HG03280 (cell line): ENCODE results near the gene PPP1R2.
A peak's percentile ranks its signal among the peaks of the same experiment; 100 is the strongest.
"Not testable (repeated sequence)": the region's sequence is repeated elsewhere in the genome, so short reads cannot be mapped to it uniquely, and the experiment has no call there.

Experiments used
- ATAC-seq: cut with Tn5 transposase; IDR thresholded peaks from one replicate; pipeline ENCODE4 v1.9.1; 2021; ENCODE audit warnings: mild to moderate bottlenecking, moderate library complexity; ENCODE audit not compliant: unreplicated experiment

The PPP1R2 gene

DNA sequence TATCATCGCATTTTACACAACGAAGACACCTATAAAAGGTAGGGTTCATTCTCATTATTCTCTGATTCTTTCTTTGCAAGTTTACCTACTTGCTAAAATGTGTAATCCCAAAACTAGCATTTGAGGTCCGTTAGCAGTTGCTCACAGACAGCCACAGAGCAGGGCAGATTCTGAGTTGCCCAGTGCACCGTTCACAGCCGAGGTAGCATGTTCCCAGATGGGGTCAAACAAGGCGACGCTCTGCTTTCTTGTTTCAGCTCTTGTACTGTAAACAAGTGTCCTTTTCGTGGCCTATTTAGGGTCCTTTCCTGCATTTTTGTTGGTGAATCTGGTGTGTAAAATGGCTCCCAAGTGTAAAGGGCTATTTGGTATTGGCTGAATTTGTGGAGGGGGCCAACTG, 3.1 kb downstream of the PPP1R2 start:
- ATAC-seq, result no peak

DNA sequence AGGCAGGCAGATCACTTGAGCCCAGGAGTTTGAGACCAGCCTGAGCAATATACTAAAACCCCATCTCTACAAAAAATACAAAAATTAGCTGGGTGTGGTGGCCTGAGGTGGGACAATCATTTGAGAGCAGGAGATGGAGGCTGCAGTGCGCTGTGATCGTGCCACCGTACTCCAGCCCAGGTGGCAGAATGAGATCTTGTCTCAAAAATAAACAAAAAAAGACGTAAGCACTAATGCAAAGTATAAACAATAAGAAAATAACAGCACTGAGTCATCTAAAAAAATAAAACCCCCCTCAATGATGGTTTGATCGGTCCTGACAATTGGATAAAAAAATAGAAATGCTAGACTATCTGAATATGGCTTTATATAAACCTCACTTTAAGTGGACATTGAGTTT, 3.6 kb downstream of the PPP1R2 start:
- ATAC-seq, result no peak

DNA sequence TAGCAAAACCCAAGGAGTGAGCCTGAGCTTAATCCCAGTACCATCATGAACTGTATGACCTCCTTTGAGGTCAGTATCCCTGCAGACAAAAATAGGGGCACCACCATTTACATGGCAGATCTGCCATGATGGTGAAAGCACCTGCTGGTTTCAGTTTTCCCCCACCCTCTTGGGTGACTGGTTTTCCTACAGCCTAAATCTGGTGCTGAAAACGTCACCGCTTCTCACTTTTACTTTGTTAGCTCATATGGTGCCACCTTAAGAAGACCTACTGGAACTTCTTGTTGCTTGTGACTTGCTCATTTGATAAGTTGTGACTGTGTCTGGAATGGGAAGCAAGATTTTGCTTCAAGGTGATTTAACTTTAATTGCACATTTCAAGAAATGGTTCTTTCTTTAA, 5.1 kb downstream of the PPP1R2 start:
- peak; percentile 63 for ATAC-seq

DNA sequence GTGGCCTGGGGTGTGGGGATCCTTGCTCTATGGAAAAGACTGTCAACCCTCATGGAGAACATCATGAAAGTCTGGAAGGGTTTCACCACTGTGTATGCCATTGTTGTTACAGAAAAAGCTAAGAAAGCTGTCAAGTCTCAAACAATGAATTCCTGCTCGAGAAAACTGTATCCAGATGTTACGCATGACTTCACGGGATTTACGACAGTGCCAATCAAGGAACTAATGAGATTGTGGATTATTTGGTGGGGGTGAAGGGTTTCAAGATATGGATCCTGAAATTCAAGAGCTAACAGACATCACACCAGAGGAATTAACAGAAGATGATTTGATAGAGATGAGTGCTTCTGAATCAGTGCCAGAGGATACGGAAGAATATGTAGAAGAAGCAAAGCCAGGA, 7.8 kb downstream of the PPP1R2 start:
- no peak for ATAC-seq

DNA sequence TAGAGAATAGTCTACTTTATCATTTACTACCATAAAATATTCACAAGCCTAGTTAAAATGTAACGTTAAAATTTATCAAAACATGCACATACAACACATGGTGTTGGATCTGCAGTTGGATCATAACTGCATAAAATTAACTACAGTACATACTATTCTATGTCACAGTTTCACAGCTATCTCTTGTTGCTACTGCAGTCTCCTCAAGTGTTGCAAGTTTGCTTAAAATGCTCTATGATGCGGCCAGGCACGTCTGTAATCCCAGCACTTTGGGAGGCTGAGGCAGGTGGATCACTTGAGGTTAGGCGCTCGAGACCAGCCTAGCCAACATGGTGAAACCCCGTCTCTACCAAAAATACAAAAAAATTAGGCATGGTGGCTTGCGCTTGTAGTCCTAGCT, 10.3 kb downstream of the PPP1R2 start:
- ATAC-seq, result no peak

DNA sequence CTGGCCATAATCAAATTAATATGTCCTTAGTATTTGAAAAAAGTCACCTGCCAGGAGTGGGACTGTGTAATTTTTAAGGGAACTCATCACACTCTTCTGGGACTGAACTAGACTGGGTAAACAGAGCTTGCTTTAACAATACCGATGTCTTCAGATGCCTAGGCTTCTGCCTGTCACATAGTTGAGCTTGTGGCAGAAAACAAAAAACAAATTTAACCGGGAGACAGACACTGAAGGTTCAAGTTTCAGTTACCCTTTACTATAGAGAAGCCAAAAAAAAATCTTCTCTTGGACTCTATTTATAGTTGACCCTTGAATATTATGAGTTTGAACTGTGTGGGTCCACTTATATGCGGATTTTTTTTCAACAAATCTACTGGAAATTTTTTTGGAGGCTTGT, 10.8 kb downstream of the PPP1R2 start:
- ATAC-seq, result no peak

DNA sequence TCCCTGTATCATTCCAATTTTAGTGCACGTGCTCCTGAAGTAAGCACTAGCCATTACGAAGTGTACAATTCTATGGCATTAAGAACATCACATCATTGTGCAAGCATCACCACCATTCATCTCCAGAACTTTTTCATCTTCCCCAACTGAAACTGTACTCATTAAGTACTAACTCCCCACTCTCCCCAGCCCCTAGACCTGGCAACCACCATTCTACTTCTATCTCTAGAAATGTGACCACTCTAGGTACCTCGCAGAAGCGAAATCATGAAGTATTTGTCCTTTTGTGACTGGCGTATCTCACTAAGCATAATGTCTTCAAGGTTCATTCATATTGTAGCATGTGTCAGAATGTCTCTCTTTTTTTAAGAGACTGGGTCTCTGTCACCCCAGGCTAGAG, 11.4 kb downstream of the PPP1R2 start:
- ATAC-seq, result no peak

DNA sequence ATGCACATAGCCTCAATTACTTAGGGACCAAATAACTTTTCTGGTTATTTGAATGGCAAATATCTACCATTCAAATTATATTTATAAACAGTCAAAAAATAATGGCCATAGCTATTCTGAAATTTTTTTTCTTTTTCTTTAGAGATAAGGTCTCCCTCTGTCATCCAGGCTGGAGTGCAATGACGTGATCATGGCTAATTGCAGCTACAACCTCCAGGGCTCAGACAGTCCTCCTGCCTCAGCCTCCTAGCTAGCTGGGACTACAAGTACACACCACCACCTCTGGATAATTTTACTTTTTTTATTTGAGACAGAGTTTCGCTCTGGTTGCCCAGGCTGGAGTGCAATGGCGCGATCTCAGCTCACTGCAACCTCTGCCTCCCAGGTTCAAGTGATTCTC, 16.6 kb downstream of the PPP1R2 start:
- ATAC-seq, result no peak

DNA sequence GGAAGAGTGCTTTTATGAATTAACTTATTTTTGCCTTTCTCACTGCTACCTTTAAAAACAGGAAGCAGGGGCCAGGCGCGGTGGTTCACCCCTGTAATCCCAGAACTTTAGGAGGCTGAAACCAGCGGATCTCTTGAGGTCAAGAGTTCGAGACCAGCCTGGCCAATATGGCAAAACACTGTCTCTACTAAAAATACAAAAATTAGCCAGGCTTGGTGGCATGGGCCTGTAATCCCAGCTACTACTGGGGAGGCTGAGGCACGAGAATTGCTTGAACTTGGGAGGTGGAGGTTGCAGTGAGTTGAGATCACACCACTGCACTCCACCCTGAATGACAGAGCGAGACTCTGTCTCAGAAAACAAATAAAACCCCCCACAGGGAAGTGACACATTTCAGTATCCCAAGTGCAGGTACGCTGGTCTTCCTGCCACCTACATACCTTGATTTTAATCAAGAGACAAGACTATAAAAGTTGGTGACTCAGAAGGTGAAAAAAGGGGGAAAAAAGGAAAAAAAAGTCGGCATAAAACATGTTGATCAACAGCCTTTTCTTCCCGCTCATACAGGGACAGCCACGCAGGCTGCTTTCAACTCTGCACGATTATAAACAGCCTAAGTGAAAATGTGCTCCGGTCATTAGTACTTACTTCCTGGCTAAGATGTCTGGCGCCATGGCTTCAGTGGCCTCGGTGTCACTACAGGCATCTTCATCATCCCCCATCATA, 18.8 kb downstream of the PPP1R2 start:
- ATAC-seq, result no peak

DNA sequence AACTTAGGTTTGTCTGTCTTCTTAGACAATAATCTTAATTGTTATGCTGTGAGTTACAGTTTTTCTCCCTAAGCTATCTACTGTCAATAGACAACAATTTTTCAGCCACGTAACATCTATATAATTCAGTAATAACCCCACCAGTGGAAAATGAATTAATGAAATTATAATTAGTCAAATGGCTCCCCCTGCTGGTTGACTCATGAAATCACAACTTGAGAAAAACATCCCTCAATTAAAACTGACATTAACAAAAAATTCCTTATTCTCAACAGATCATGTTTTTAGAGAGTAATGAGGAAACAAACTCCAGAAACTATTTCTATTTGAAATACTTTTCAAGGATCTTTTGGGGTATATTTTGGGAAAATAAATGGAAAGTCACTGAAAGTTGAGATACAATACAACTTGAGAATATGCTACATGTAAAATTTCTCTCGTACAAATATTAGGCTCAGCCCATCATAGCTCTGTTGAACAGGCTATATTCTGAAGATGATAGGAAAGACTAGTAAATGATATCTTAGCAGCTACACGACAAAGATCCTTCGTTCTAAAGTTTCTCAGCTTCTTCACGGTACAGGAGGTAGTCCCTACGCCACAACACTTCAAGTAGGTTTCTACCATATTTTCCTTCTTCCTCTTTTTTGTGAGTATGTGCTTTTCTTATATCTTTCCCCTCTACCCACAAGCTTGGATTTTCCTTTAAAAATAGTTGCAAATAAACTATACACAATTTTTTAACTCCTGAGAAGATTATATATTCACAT, 20.7 kb downstream of the PPP1R2 start:
- ATAC-seq, result no peak

DNA sequence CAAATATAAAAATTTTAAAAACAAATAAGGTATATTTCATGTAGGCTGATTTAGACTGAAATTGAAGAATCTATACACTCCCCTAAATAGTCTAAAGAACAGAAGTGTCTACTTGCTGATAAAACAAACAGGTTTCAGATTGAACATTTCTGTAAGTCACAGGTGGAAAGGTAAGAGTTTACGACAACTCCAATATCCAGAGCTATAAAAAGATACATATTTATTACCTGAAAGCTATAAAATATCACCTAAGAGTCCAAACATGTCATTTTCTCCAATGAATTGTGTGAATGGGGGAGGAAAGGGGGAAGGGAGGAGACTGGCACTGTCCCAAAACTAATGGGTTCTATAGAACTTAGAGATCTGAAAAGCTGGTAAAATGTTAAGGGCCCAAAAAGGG, 26.1 kb downstream of the PPP1R2 start:
- no peak for ATAC-seq

DNA sequence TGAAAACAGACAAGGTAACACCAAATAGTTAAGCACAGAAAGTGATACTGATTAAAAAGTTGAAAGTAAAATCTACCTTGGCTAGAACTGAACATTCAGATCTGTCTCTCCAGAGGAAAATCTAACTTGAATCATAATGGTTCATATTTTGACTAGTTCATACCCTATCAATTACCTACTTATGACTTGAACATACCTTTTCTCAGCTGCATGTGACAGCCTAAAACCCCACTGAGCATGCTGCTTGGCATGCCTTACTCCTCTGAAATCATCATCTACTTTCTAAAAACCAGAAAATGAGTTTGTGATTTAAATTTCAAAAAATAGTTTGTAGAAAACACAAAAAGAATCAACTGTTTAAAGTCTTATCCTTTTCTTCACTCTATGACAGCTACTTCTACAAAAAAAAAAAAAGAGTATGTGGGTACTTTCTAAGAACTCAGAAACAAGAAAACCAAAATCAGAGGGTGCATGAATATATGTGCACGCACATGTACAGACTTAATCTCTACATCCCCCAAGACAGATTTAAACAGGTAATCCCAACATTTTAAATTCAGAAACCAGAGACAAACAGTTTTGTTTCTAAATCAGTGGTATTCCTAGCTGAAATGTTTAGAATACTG, 28.4 kb downstream of the PPP1R2 start:
- not testable (repeated sequence) for ATAC-seq

DNA sequence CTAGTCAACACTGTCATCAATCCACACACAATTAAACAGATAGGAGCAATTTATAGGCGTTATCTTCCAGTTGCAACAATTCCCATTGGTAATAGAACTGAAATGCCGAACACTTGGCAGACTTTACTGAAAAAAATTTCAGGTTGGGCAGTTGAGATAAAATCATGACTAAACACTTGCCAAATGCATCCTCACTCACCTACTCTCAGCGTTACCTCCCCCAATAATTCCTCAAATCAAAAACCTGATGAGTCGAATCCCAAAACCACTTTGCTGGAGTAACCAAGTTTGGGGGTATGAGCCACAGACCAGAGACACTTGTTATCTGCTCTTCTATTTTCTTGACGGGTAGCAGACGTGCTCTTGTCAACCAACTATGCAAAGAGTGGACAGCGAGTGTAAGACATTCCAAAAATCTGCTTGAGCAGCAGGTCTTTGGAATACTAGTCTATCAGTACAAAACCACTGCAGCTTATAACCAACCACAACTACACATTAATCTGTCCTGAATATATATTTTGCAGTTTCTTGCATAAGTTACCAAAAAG, 30.3 kb downstream of the PPP1R2 start:
- no peak for ATAC-seq

DNA sequence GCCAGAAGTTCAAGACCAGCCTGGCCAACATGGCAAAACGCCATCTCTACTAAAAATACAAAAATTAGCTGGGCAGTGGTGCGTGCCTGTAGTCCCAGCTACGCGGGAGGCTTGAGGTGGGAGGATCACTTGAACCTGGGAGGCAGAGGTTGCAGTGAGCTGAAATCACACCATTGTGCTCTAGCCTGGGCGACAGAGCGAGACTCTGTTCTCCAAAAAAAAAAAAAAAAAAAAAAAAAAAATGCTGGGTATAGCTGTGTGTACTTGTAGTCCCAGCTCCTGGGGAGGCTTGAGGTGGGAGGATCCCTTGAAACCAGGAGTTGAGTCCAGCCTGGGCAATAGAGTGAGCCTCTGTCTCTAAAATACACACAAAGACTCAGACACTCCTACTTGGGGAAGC, 32.0 kb downstream of the PPP1R2 start:
- ATAC-seq, result no peak

DNA sequence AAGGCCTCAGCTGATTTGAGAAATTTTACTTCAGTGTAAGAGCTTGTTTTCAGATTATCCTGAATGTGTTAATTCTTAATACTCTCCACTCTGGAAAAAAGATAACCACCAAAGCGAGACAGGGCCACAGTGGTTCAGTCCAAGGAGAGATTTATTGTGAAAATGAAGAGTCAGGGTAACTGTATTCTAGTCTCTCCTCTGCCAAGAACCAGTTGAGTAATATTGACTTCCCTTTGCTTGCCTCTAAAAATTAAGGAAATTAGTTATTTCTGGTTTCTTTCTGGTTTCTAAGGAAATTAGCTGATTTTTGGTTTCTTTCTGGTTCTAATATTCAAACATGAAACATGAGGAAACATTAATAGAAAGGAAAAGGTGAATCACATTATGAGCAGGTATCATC, 34.9 kb downstream of the PPP1R2 start:
- ATAC-seq, result no peak

DNA sequence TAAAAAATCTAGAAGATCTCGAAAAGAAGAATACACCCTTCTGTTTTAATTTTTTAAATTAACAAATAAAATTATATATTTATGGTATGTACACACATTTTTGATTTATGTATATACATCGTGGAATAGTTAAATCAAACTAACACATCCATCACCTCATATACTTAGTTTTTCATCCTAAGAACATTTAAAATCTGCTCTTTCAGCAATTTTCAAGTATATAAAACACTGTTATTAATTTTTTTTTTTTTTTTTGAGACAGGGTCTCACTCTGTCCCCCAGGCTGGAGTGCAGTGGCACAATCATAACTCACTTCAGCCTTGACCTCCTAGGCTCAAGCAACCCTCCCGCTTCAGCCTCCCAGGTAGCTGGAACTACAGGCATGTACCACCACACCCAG, 67.5 kb downstream of the PPP1R2 start:
- no peak for ATAC-seq

DNA sequence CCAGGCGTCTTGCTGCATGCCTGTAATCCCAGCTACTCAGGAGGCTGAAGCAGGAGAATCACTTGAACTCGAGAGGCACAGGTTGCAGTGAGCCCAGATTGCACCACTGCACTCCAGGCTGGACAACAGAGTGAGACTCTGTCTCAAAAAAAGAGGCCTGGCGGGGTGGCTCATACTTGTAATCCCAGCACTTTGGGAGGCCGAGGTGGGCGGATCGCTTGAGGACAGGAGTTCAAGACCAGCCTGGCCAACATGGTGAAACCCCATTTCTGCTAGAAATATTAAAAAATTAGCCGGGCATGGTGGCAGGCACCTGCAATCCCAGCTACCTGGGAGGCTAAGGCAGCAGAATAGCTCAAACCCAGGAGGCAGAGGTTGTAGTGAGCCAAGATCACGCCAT, 68.0 kb downstream of the PPP1R2 start:
- not testable (repeated sequence) for ATAC-seq

DNA sequence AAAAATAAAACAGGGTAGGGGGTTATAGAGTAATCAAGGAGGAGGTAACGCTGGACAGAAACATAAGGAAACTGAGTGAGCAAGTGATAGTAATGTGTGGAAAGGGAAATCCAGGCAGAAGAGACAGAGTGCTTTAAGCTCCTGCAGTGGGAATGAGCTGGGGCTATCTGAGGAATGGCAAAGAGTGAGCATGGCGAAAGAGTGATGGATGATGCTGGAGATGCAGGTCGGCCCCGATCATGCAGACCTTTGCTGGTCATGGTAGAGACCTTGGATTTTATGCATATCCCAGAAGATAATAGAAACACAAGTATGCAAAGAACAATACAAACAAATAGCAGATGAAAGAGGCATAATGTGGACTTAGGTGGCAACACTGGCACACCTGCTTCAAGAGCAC, 74.3 kb downstream of the PPP1R2 start:
- no peak for ATAC-seq

DNA sequence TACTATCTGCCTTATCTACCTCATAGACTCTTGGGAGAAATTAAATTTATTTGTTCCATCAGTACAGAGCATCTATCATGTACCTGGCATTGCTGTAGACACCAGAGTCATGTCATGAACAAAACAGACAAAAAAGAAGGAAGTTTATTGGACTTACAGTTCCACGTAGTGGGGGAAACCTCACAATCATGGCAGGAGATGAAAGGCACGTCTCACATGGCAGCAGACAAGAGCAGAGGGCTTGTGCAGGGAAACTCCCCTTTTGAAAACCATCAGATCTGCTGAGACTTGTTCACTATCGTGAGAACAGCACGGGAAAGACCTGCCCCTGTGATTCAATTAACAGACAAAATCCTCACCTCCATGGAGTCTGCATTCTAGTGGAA, 74.7 kb downstream of the PPP1R2 start:
- no peak for ATAC-seq

DNA sequence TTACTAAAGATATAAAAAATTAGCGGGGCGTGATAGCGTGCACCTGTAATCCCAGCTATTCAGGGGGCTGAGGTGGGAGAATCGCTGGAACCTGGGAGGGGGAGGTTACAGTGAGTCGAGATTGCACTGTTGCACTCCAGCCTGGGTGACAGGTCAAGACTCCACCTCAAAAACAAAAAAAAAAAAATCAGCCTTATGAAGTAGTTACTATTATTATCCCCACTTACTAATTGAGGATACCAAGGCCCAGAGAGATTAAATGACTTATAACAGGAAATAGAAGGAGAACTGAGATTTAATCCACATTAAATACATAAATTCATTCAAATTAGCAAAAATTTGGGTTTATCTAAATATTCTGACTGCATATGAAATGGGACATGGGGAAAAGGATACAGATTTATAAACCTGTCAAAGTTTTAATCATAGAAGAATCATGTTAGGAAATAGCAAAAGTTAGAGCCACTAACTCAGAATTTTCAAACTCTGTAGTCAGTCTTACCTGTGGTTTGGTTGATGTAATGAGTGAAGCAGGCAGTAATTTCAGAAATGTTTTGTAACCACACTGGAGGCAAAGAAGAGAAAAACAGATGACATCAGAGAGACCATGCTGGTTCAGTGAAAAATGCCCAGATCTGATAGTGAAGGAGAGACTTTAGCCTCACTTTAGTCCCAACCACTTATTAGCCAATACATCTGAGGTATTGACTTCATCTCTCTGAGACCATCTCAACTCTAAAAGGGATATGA, 75.3 kb downstream of the PPP1R2 start:
- ATAC-seq, result no peak

DNA sequence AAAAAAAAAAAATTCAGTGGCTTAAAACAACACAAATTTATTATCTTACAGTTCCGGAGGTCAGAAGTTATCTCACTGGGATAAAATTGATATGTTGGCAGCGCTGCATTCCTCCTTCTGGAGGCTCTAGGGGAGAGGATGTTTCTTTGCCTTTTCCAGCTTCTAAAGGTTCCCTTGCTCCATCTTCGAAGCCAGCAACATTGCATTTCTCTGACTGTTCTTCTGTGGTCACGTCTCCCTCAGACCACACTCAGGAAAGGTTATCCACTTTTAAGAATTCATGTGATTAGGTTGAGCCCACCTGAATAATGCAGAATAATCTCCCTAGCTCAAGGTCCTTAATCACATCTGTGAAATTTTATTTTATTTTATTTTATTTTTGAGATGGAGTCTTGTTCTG, 76.9 kb downstream of the PPP1R2 start:
- no peak for ATAC-seq
